ENCODE measurements around the gene MPST. TPM values are rescaled to one million over a fixed set of nuclear protein-coding genes. Genes with fewer than 3 reads are reported as not detected.
"Not testable (repeated sequence)": the region's sequence is repeated elsewhere in the genome, so short reads cannot be mapped to it uniquely, and the experiment has no call there.

MPST gene
- total and polyA plus RNA-seq, 12 donors, result 7.9 to 332 (median 143) TPM

DNA sequence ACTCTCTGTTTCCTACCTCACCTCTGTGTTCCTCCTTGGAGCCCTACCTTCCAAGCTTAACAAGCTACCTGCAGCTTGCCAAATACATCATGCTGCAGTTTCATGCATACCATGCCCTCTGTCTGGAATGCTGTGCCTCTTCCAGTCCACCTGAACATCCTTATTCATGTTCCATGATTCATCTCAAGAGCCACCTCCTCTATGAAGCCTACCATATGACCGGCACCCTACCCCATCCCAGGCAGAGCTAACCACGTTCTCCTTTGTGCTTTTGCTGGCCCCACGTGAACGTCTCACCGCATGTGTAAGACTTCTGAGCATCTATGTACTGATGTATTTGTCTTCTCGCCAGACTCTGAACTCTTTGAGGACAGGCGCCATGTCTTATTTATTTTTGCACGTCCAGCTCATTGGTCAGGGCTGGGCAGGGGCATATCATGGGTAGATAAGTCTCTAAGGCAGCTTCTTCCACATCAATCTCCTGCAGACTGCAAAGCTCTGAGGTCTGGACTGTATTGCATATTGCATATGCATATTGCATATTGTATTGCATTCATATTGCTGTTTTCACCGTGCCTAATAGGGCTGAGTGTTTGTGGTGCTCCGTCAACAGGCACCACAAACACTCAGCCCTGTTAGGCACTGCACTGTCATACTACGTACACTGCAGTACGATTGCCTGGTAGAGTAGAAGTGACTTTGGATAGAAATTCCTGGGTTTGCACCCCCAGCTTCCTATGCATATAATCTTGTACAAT, 31.3 kb upstream of the MPST start:
- H3K4me1 ChIP-seq (replicated peaks in 1 of 2), result no peaks in the 10 kb centered on the region
- DNase-seq, result no peak
- peaks cover 0 to 11% (median 6%) of the 10 kb centered on the region in 3 donors for H3K9me3 ChIP-seq (replicated peaks in 1 of 3)
- intact Hi-C loops (cut with DNase I), result no loop called here
- no peak overlapping the region for H3K27ac ChIP-seq
- TF ChIP-seq POLR2A (IDR thresholded peaks at IDR 0.05), result no peak
- TF ChIP-seq, protein P1, sequence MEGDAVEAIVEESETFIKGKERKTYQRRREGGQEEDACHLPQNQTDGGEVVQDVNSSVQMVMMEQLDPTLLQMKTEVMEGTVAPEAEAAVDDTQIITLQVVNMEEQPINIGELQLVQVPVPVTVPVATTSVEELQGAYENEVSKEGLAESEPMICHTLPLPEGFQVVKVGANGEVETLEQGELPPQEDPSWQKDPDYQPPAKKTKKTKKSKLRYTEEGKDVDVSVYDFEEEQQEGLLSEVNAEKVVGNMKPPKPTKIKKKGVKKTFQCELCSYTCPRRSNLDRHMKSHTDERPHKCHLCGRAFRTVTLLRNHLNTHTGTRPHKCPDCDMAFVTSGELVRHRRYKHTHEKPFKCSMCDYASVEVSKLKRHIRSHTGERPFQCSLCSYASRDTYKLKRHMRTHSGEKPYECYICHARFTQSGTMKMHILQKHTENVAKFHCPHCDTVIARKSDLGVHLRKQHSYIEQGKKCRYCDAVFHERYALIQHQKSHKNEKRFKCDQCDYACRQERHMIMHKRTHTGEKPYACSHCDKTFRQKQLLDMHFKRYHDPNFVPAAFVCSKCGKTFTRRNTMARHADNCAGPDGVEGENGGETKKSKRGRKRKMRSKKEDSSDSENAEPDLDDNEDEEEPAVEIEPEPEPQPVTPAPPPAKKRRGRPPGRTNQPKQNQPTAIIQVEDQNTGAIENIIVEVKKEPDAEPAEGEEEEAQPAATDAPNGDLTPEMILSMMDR (IDR thresholded peaks at IDR 0.05), result no peak
- WGBS, 4 donors, result 70 to 86% (median 77%) methylated on average over 12 of the region's 12 CpGs
- peaks cover 8% of the 10 kb centered on the region for H3K27me3 ChIP-seq
- H3K4me3 ChIP-seq, result no peak overlapping the region
- H3K36me3 ChIP-seq (replicated peaks in 1 of 2), result no peaks in the 10 kb centered on the region

DNA sequence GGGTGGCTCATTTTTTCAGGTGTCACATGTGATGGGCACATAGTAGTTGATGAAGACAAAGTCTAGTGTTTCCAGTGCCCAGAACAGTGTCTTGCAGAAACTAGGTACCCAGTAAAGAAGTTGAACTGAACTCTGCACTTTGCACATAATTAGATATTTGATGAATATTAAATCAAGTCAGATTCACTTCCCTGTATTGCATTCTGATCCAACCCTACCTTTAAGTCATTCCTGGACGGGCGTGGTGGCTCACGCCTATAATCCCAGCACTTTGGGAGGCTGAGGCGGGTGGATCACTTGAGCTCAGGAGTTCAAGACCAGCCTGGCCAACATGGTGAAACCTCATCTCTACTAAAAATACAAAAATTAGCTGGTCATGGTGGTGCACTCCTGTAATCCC, 30.5 kb upstream of the MPST start:
- intact Hi-C loops (cut with DNase I); H3K27ac ChIP-seq; H3K27me3 ChIP-seq; H3K4me3 ChIP-seq; H3K36me3 ChIP-seq (replicated peaks in 1 of 2); H3K4me1 ChIP-seq (replicated peaks in 1 of 2); DNase-seq: not testable (repeated sequence)
- WGBS, 4 donors, result 83 to 92% (median 86%) methylated on average over 4 of the region's 4 CpGs
- peaks cover 0 to 11% (median 6%) of the 10 kb centered on the region in 3 donors for H3K9me3 ChIP-seq (replicated peaks in 1 of 3)

DNA sequence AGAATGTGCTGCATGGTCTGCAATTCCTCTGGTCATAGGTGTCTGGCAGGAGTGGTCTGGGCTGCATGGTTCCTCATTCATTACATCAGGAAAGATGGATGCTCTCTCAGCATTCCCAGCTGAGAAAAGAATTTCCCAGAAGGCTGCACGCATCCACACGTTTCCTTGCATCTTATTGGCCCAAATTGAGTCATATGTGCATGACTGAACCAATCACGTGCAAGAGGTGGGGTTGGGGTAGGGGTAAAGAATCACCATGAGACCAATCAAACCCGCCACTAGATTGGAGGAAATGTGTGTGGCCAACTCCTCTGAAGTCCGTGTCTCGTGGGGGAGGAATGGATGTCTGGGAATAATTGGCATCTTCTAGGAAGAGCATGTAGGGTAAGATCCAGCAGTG, 29.1 kb upstream of the MPST start:
- TF ChIP-seq POLR2A (IDR thresholded peaks at IDR 0.05), result no peak
- TF ChIP-seq, protein P1 (IDR thresholded peaks at IDR 0.05), result no peak
- no peak for DNase-seq
- H3K27ac ChIP-seq, result no peak overlapping the region
- no peak overlapping the region for H3K4me3 ChIP-seq
- H3K36me3 ChIP-seq (replicated peaks in 1 of 2), result no peaks in the 10 kb centered on the region
- H3K9me3 ChIP-seq (replicated peaks in 1 of 3), result peaks cover 0 to 8% (median 6%) of the 10 kb centered on the region in 3 donors
- intact Hi-C loops (cut with DNase I), result no loop called here
- peaks cover 8% of the 10 kb centered on the region for H3K27me3 ChIP-seq
- H3K4me1 ChIP-seq (replicated peaks in 1 of 2), result no peaks in the 10 kb centered on the region
- 63 to 78% (median 66%) methylated on average over 6 of the region's 6 CpGs for WGBS, 4 donors

DNA sequence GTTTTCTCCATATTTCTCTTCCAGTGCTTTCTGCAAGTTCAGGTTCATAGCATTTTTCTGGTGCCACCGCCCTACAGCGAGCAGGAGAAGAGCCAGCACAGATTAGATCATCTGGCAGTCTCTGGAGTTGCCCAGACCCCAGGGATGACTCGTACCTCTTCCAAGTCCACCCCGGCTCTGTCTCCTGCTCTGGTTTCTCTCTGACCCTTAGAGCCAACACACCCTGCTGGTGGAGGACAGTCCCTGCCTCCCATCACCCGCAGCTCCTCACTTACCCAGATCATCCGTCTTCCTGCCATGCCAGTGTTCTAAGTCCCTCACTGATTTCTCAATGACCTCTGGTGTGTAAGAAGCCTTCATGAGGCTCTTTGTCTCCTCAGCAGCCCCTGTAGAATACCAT, 28.3 kb upstream of the MPST start:
- WGBS, 4 donors, result 52 to 69% (median 58%) methylated on average over 6 of the region's 6 CpGs
- TF ChIP-seq, protein P1 (IDR thresholded peaks at IDR 0.05), result no peak
- Histone ChIP-seq H3K9me3 (replicated peaks in 1 of 3) (peaks cover 0 to under 1% (median under 1%) of the 10 kb centered on the region in 3 donors), H3K27me3 (peaks cover 8% of the 10 kb centered on the region), H3K27ac (no peak overlapping the region), H3K36me3 (replicated peaks in 1 of 2) (no peaks in the 10 kb centered on the region), H3K4me3 (no peak overlapping the region), H3K4me1 (replicated peaks in 1 of 2) (no peaks in the 10 kb centered on the region)
- no peak for DNase-seq
- intact Hi-C loops (cut with DNase I), result no loop called here

DNA sequence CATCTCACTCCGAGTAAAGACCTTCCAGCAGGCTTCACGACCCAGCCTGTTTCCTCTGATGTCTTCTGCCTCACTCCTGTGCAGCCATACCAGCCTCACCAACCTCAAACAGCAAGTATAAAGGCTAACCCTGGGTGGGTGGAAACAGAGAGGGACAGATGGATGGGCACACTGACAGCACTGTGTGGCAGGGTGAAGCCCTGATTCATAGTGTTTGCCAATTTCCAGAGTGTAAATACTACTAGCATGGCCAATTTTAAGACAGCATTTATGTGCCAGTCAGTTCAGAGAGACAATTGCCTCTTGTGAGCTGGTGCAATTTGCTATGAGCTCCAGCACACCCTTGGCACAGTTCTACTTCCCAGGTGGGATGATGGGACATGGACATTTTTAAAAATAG, 21.8 kb upstream of the MPST start:
- no peaks in the 10 kb centered on the region for H3K27me3 ChIP-seq
- peaks cover 5 to 7% of the 10 kb centered on the region in 2 donors for H3K4me1 ChIP-seq (replicated peaks in 1 of 2)
- peak overlapping the region in 1 of 5 donors; percentile 6 for H3K27ac ChIP-seq
- H3K9me3 ChIP-seq (replicated peaks in 1 of 3), result no peaks in the 10 kb centered on the region
- intact Hi-C loops (cut with DNase I), result no loop called here
- no peak for TF ChIP-seq POLR2A (IDR thresholded peaks at IDR 0.05)
- TF ChIP-seq, protein P1 (IDR thresholded peaks at IDR 0.05), result no peak
- no peaks in the 10 kb centered on the region for H3K36me3 ChIP-seq (replicated peaks in 1 of 2)
- peak in 1 of 7 donors; percentile 4 for DNase-seq
- H3K4me3 ChIP-seq, result no peak overlapping the region
- 82 to 100% (median 86%) methylated on average over 2 of the region's 2 CpGs for WGBS, 4 donors

Measured in adrenal gland (tissue), 12 donors.